ENCODE data around the gene TUBA1C. TPM values are rescaled to one million over a fixed set of nuclear protein-coding genes. Genes with fewer than 3 reads are reported as not detected.
"Not testable (repeated sequence)": the region's sequence is repeated elsewhere in the genome, so short reads cannot be mapped to it uniquely, and the experiment has no call there.

The TUBA1C gene
- total and polyA plus RNA-seq, 8 donors: 63.7 to 403 (median 155) TPM

- no peak overlapping the region for H3K27ac ChIP-seq
- H3K9me3 ChIP-seq: no peaks in the 10 kb centered on the region
- no peaks in the 10 kb centered on the region for H3K27me3 ChIP-seq
- intact Hi-C loops (cut with DNase I; ENCODE audit: low total_unique reads): no loop called here
- WGBS, 5 donors: 57 to 85% (median 80%) methylated on average over 2 of the region's 2 CpGs
- no peak for DNase-seq
- no peak for TF ChIP-seq EP300 (IDR thresholded peaks at IDR 0.05)
- TF ChIP-seq CTCF (IDR thresholded peaks at IDR 0.05): no peak
- TF ChIP-seq POLR2AphosphoS5 (IDR thresholded peaks at IDR 0.05): no peak
- no peak for TF ChIP-seq POLR2A (IDR thresholded peaks at IDR 0.05)
- no peak overlapping the region for H3K4me3 ChIP-seq
- peaks cover 0 to 5% (median 0%) of the 10 kb centered on the region in 4 donors for H3K4me1 ChIP-seq
- no peaks in the 10 kb centered on the region for H3K36me3 ChIP-seq
These were observed 20.7 kb upstream of the TUBA1C start for GRCh38 chr12:49244176-49244575.

- TF ChIP-seq POLR2A (IDR thresholded peaks at IDR 0.05): no peak
- no peak for TF ChIP-seq POLR2AphosphoS5 (IDR thresholded peaks at IDR 0.05)
- TF ChIP-seq CTCF (IDR thresholded peaks at IDR 0.05): no peak
- TF ChIP-seq EP300 (IDR thresholded peaks at IDR 0.05): no peak
- WGBS, 5 donors: 88 to 94% (median 89%) methylated on average over 5 of the region's 5 CpGs
- Histone ChIP-seq H3K27me3 (no peaks in the 10 kb centered on the region), H3K27ac (no peak overlapping the region), H3K4me1 (no peaks in the 10 kb centered on the region), H3K4me3 (no peak overlapping the region), H3K9me3 (no peaks in the 10 kb centered on the region), H3K36me3 (no peaks in the 10 kb centered on the region)
- intact Hi-C loops (cut with DNase I; ENCODE audit: low total_unique reads): no loop called here
- DNase-seq: no peak
These were observed 13.5 kb upstream of the TUBA1C start for GRCh38 chr12:49251357-49251756.

- DNase-seq: no peak
- H3K9me3 ChIP-seq: no peaks in the 10 kb centered on the region
- H3K27me3 ChIP-seq: no peaks in the 10 kb centered on the region
- no peak overlapping the region for H3K27ac ChIP-seq
- no peaks in the 10 kb centered on the region for H3K36me3 ChIP-seq
- 79 to 89% (median 85%) methylated on average over 11 of the region's 11 CpGs for WGBS, 5 donors
- H3K4me1 ChIP-seq: no peaks in the 10 kb centered on the region
- no peak overlapping the region for H3K4me3 ChIP-seq
- intact Hi-C loops (cut with DNase I; ENCODE audit: low total_unique reads): no loop called here
- TF ChIP-seq POLR2A (IDR thresholded peaks at IDR 0.05): no peak
- TF ChIP-seq CTCF (IDR thresholded peaks at IDR 0.05): no peak
- TF ChIP-seq POLR2AphosphoS5 (IDR thresholded peaks at IDR 0.05): no peak
- TF ChIP-seq EP300 (IDR thresholded peaks at IDR 0.05): no peak
These were observed 11.8 kb upstream of the TUBA1C start for GRCh38 chr12:49253033-49253623.

- H3K27me3 ChIP-seq; H3K4me3 ChIP-seq; H3K9me3 ChIP-seq; H3K4me1 ChIP-seq; DNase-seq; intact Hi-C loops (cut with DNase I; ENCODE audit: low total_unique reads); H3K36me3 ChIP-seq; H3K27ac ChIP-seq: not testable (repeated sequence)
- WGBS, 5 donors: 91 to 94% (median 92%) methylated on average over 10 of the region's 10 CpGs
These were observed 9.4 kb upstream of the TUBA1C start for GRCh38 chr12:49255456-49255855.

- Histone ChIP-seq H3K27ac (no peak overlapping the region), H3K4me3 (no peak overlapping the region), H3K9me3 (no peaks in the 10 kb centered on the region), H3K36me3 (no peaks in the 10 kb centered on the region), H3K27me3 (no peaks in the 10 kb centered on the region), H3K4me1 (peaks cover 0 to 10% (median 0%) of the 10 kb centered on the region in 4 donors)
- DNase-seq: no peak
- TF ChIP-seq CTCF (IDR thresholded peaks at IDR 0.05): no peak
- no peak for TF ChIP-seq POLR2AphosphoS5 (IDR thresholded peaks at IDR 0.05)
- TF ChIP-seq EP300 (IDR thresholded peaks at IDR 0.05): no peak
- no peak for TF ChIP-seq POLR2A (IDR thresholded peaks at IDR 0.05)
- intact Hi-C loops (cut with DNase I; ENCODE audit: low total_unique reads): no loop called here
- WGBS, 5 donors: 83 to 90% (median 86%) methylated on average over 11 of the region's 11 CpGs
These were observed 8.8 kb upstream of the TUBA1C start for GRCh38 chr12:49255857-49256637.

GRCh38 chr12:49257508-49258184, 7.2 kb upstream of the TUBA1C start:
- DNase-seq; H3K4me3 ChIP-seq; intact Hi-C loops (cut with DNase I; ENCODE audit: low total_unique reads); H3K36me3 ChIP-seq; H3K27ac ChIP-seq; H3K9me3 ChIP-seq; H3K4me1 ChIP-seq; H3K27me3 ChIP-seq: not testable (repeated sequence)
- WGBS, 5 donors: 87 to 93% (median 89%) methylated on average over 10 of the region's 10 CpGs
